NOMO-1 treated with dmso at 0.1 percent for 144 hours (cell line): Measurements from ENCODE around the gene ACIN1.
A peak's percentile ranks its signal among the peaks of the same experiment; 100 is the strongest.
"Not testable (repeated sequence)": the region's sequence is repeated elsewhere in the genome, so short reads cannot be mapped to it uniquely, and the experiment has no call there.

Experiments
- DNase-seq: peaks from one replicate; lab custom pipeline; 2025; ENCODE audit not compliant: unreplicated experiment; lab: John Stamatoyannopoulos, UW

Gene ACIN1

DNA sequence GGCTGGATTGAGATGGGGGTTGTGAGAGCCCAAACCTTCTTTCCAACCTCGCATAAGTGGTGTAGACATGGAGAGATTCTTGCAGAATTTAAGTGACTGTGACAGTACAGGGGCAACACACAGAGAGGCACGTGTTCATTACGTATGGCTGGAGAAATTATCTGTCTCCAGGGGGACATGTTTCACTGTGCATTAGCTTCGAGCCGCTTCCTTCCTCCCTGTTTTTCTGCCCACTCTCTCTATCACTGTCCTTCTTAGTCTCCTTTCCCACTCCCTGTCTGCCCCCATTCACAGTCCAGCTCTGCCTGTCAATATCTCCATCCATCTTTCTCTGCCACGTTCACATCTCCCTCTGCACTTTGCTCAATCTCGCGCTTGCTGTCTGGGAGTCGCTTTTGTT, 73.5 kb downstream of the ACIN1 start:
- DNase-seq, result no peak

DNA sequence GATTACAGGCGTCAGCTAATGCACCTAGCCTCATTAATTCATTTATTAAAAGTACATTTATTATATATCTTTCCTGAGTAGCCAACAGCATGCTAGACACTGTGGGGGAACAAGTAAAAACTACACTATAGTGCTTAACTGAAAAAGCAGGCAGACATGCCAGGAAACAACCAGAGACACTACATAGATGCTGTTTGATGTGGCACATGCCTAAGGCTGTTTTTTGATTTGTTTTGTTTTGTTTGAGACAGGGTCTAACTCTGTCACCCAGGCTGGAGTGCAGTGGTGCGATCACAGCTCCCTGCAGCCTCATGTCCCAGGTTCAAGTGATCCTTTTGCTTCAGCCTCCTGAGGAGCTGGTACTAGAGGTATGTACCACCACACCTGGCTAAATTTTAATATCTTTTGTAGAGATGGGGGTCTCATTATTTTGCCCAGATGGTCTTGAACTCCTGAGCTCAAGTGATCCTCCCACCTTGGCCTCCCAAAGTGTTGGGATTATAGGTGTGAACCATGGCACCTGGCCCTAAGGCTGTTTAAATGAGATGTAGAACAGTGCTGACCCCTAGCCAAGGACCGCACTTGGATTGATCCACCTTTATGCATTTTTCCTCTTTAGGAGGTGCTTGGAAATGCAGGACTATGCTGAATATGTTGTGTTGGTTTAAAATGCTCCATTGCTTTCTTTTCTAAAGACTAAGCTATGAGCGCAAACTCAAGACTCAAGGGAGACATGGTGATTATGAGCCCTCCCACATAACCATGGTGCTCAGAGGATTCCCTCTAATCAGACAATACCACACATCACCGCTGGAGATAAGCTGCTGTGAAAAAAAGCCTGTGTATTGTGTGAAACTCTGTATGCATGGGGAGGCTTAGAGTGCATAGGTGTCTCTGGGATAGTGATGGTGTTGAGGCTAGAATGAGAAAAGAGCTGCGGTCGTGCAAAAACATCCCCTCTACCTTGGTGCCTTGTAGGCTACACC, 74.5 kb downstream of the ACIN1 start:
- no peak for DNase-seq

DNA sequence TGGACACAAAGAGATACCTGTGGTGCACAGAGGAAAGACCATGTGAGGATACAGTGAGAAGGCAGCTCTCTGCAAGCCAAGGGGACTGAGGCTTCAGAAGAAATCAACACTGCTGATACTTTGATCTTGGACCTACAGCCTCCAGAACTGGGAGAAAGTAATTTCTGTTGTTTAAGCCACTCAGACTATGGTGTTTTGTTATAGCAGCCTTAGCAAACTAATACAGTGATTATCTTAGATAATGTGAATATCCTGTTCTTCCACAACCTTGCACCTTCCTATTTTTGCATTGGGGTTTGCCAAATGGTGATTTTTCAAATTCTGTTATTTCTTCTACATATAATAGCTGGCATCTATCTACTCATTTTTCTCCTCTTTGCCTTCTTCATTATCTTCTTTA, 76.8 kb downstream of the ACIN1 start:
- DNase-seq, result no peak

DNA sequence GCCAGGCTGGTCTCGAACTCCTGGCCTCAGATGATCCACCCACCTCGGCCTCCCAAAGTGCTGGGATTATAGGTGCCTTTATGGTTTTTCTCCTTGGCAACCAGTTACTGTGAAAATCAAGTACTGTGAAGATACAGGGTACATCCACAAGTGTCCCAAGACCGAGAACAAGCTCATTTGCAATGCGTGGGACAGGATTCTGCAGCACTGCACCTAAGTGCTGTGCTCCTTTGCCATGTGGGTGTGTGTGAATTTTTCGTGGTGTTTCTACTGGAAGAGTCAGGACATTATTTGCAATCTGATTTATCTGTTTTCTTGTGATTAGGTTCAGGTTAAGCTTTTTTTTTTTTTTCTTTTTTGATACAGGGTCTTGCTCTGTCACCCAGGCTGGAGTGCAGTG, 77.8 kb downstream of the ACIN1 start:
- DNase-seq, result no peak

DNA sequence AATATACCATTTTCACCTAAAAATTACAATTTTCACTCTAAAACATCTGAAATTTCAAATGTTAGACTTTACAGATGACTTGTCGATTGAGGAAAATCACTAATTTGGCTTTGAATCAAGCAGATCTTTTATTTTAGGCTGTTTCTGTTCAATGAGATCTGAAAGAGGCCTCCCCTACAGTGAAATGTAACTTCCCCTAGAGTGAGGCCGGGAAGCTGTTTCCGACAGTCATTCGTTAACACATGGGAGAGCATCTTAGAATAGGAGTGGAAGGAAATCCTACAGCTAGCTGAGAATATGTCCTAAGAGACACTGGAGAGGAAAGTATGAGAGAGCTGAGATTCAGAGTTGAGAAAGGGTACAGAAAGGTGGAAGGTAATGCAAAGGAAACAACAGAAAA, 79.3 kb downstream of the ACIN1 start:
- no peak for DNase-seq

DNA sequence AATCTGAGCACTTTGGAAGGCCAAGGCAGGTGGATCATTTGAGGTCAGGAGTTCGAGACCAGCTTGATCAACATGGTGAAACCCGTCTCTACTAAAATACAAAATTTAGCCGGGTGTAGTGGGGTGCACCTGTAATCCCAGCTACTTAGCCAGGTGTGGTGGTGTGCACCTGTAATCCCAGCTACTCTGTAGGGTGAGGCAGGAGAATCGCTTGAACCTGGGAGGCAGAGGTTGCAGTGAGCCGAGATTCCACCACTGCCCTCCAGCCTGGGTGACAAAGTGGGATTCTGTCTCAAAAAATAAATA, 81.2 kb downstream of the ACIN1 start:
- not testable (repeated sequence) for DNase-seq

DNA sequence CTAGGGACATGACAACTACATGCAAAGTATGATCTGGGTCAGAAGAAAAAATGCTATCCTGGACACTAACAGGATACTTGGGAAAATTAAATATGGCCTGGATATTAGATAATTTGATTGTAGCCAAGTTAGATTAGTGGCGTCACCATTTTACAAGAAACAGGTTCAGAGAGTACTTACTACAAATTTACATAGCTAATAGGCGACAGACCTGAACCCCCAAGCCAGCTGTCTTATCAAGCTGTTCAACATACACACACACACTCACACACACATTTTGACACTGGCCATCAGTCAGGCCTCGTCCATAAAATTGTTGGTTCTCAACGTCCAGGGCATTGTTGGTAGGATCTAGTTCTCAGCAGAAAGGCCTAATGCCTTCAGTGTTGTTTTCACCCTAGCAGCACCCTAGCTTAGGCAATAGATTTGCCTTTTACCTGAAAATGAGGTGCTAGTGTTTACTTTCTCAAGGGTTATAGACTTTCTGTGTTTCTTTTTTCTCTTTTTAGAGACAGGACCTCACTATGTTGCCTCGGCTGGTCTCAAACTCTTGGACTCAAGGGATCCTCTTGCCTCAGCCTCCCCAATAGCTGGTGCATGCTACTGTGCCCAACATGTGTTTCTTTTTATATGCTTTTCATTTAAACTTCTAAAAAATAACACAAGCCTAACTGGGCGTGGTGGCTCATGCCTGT, 81.7 kb downstream of the ACIN1 start:
- no peak for DNase-seq

DNA sequence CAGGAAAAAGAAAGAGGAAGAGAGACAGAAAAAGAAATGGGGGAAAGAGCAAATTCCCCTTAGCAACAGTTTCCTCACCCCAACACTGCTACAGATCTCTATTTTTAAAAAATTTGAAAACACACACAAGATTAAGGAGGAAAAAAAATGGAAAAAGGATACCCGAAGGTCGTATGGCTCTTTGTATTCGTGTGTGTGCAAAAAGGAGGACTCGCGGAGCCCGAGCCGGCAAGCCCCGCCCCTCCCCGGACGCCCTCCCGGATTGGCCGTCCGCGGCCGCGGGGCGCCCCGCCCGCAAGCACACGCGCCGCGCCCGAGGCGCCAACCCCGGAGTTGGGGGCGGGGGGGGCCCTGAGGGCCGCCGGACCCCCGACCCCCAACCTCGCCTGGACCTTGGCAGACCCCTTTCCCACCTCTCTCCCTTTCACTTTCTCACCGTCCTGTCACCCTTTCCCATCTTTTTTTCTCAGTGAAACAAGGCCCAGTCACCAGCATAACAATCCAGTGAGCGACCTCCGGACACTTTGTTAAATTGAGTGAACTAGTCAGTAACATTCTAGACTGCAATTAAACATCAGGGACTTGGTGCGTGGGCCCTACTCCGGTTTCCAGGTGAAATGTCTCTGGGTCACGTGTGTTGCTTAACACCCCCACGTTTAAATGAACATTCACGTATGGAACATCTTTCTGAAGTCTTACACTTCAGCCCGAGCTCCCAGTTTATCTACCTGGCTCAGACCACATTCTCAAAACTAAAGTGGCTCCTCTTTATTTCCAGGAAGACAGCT, 84.8 kb downstream of the ACIN1 start, which contains the start of gene C14orf93:
Gene C14orf93, minus strand, starts transcription at position 205 of the 788 bp plus-strand sequence. CDS start 11,120 bp downstream, outside the sequence.
- peak; percentile 35 for DNase-seq

DNA sequence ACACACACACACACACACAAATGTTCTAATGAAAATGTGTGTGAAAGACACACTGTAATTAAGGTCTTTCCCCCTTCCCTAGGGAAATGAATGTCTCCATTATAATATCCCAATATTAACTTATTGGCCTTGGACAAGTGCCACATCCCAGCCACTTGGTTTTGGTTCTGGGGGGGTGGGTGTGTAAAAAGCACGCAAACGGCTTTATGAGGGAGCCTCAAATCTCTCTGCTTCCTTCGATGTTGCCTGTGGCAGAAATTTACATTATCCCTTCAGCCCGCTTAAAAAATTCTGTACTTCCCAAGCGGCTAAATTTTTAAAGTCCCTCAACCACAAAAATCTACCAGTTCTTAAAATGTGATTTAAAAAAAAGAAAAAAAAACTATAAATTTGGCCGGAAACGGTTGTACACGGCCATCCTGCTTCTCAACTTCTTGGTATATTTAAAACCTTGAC, 85.4 kb downstream of the ACIN1 start:
- DNase-seq, result no peak

DNA sequence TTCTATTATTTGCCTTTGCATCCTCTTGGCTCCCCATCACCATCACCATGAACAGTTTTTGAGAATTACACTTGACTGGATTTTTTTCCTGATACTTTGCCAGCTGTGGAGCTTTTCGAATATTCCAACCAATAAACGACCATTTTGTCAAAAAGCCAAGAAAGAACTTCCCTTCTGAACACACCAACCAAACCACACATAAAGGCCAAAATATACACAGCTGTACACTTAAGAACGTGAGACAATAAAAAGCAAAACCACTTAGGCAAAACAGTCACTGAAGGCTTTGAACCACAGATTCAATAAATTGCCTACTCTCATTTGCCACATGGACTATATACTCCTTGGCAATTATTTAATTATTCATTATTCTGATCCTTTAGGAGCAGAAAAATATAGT, 86.1 kb downstream of the ACIN1 start:
- DNase-seq, result no peak
